ENCODE results near the gene FPGS. TPM values are rescaled to one million over a fixed set of nuclear protein-coding genes. Genes with fewer than 3 reads are reported as not detected.
A peak's percentile ranks its signal among the peaks of the same experiment; 100 is the strongest.

Gene FPGS
- total RNA-seq, 4 donors from 2014 or later, result 36.1 to 56.3 (median 50.1) TPM

DNA sequence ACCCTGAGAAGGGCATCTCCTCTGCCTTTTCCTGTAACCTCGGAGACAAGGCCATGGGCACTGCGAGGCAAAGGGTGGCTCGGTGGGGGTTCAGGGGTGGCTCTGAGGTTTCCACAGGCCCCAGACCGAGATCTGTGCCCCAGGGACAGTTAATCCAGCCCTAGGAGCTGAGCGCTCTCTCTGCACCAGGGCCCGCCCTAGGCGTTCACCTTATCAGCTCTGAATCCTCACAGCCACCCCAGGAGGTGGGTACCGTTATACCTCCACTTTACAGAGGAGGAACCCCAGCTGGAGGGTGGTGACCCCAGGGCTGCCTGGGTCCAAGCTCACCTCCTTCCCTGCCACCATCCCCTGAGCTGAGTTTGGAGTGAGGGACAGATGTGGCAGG lies 54.0 kb downstream of the FPGS start:
- no peak overlapping the region for H3K4me3 ChIP-seq
- peaks cover 70 to 85% (median 73%) of the 10 kb centered on the region in 4 donors for H3K4me1 ChIP-seq
- no peak for TF ChIP-seq EP300 (IDR thresholded peaks at IDR 0.05)
- no peak for TF ChIP-seq POLR2AphosphoS5 (IDR thresholded peaks at IDR 0.05)
- TF ChIP-seq, protein P1, sequence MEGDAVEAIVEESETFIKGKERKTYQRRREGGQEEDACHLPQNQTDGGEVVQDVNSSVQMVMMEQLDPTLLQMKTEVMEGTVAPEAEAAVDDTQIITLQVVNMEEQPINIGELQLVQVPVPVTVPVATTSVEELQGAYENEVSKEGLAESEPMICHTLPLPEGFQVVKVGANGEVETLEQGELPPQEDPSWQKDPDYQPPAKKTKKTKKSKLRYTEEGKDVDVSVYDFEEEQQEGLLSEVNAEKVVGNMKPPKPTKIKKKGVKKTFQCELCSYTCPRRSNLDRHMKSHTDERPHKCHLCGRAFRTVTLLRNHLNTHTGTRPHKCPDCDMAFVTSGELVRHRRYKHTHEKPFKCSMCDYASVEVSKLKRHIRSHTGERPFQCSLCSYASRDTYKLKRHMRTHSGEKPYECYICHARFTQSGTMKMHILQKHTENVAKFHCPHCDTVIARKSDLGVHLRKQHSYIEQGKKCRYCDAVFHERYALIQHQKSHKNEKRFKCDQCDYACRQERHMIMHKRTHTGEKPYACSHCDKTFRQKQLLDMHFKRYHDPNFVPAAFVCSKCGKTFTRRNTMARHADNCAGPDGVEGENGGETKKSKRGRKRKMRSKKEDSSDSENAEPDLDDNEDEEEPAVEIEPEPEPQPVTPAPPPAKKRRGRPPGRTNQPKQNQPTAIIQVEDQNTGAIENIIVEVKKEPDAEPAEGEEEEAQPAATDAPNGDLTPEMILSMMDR (IDR thresholded peaks at IDR 0.05), result no peak
- no peak for TF ChIP-seq POLR2A (IDR thresholded peaks at IDR 0.05; ENCODE audit: low read depth)
- H3K27ac ChIP-seq (replicated peaks in 1 of 4), result peak overlapping the region in 2 of 4 donors; percentile 86
- intact Hi-C loops (cut with DNase I), result loop anchor here (5.0 kb wide), 1 partner anchor 44 kb away; no protein-coding TSS in a partner anchor
- H3K27me3 ChIP-seq, result peaks cover 0 to 8% (median 0%) of the 10 kb centered on the region in 4 donors
- no peaks in the 10 kb centered on the region for H3K9me3 ChIP-seq
- peaks cover 0 to 18% (median 0%) of the 10 kb centered on the region in 4 donors for H3K36me3 ChIP-seq
- WGBS, result 87% methylated on average over 5 of the region's 8 CpGs
- DNase-seq (ENCODE audit: extremely low spot score), result no peak

DNA sequence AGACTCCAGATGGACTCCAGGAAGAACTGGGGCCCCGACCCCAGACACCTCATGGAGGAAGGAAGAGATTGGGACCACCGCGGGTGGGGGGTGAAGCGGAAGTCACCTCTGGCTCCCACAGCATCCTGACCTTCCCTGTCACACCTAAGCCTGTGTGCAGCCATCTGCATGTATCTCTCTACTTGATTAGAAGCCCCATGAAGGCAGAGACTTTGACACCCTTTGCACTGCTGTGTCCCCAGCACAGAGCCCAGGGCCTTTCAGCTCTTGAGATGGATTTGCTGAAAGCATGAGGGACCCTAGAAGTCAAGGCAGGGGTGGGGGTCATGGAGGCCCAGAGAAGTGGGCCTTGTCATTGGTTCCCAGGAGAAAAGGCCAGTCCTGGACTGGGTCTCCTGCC lies 54.6 kb downstream of the FPGS start:
- 60% methylated on average over 4 of the region's 4 CpGs for WGBS
- H3K9me3 ChIP-seq, result no peaks in the 10 kb centered on the region
- TF ChIP-seq POLR2AphosphoS5 (IDR thresholded peaks at IDR 0.05) (no peak), EP300 (IDR thresholded peaks at IDR 0.05) (no peak), POLR2A (IDR thresholded peaks at IDR 0.05; ENCODE audit: low read depth) (no peak)
- TF ChIP-seq, protein P1 (IDR thresholded peaks at IDR 0.05), result no peak
- no peak overlapping the region for H3K4me3 ChIP-seq
- H3K4me1 ChIP-seq, result peaks cover 72 to 85% (median 76%) of the 10 kb centered on the region in 4 donors
- intact Hi-C loops (cut with DNase I), result loop anchor here (5.0 kb wide), 1 partner anchor 45 kb away; no protein-coding TSS in a partner anchor
- peak overlapping the region in 2 of 4 donors; percentile 15 to 86 for H3K27ac ChIP-seq (replicated peaks in 1 of 4)
- no peak for DNase-seq (ENCODE audit: extremely low spot score)
- H3K27me3 ChIP-seq, result peaks cover 0 to 8% (median 0%) of the 10 kb centered on the region in 4 donors
- H3K36me3 ChIP-seq, result peaks cover 0 to 13% (median 0%) of the 10 kb centered on the region in 4 donors

DNA sequence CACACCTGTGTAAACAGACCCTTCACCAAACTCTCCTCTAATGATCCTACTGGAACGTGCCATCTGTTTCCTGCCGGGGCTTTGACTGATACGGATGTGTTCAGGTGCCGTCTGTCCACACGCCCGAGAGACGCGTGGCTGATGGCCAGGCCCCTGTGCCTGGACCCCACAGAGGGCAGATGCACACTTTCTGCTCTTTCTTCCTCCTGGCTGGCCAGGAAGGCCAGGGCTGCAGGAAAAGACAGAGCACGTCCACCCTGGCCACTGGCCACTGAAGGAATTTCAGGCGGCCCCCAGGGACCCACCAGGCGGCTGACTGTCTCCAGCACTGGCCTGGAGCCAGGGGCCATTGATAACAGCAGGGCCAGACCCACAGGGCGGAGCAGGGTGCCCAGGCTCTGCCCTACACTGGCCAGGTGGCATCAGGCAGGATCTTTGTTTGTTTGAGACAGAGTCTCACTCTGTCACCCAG lies 55.4 kb downstream of the FPGS start:
- peaks cover 0 to 5% (median 0%) of the 10 kb centered on the region in 4 donors for H3K36me3 ChIP-seq
- H3K4me3 ChIP-seq, result no peak overlapping the region
- 59% methylated on average over 10 of the region's 12 CpGs for WGBS
- H3K9me3 ChIP-seq, result no peaks in the 10 kb centered on the region
- intact Hi-C loops (cut with DNase I), result loop anchor here (5.0 kb wide), 1 partner anchor 46 kb away; no protein-coding TSS in a partner anchor
- H3K4me1 ChIP-seq, result peaks cover 72 to 84% (median 79%) of the 10 kb centered on the region in 4 donors
- no peak for DNase-seq (ENCODE audit: extremely low spot score)
- no peak for TF ChIP-seq EP300 (IDR thresholded peaks at IDR 0.05)
- TF ChIP-seq POLR2A (IDR thresholded peaks at IDR 0.05; ENCODE audit: low read depth), result no peak
- no peak for TF ChIP-seq POLR2AphosphoS5 (IDR thresholded peaks at IDR 0.05)
- TF ChIP-seq, protein P1 (IDR thresholded peaks at IDR 0.05), result no peak
- peaks cover 0 to 8% (median 0%) of the 10 kb centered on the region in 4 donors for H3K27me3 ChIP-seq
- H3K27ac ChIP-seq (replicated peaks in 1 of 4), result peak overlapping the region in 2 of 4 donors; percentile 15 to 86

DNA sequence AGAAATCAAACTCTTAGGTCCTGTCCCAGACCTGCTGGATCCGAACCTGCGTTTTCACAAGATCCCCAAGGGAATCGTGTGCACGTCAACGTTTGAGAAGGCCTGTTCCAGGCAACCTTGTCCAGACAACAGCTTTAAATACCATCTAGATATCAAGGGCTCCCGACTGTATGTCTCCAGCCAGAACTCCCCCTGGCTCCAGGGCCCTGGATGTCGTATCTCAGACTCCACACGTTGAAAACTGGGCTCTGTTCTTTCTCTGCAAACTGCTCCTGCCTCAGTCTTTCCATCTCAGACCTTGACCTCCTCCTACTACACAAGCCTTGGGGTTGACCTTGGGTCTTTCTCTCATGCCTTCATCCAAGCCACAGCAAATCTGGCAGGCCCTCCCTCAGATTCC lies 57.6 kb downstream of the FPGS start:
- no peaks in the 10 kb centered on the region for H3K9me3 ChIP-seq
- TF ChIP-seq POLR2A (IDR thresholded peaks at IDR 0.05; ENCODE audit: low read depth), result no peak
- TF ChIP-seq EP300 (IDR thresholded peaks at IDR 0.05), result no peak
- no peak for TF ChIP-seq POLR2AphosphoS5 (IDR thresholded peaks at IDR 0.05)
- TF ChIP-seq, protein P1 (IDR thresholded peaks at IDR 0.05), result no peak
- H3K27me3 ChIP-seq, result no peaks in the 10 kb centered on the region
- intact Hi-C loops (cut with DNase I), result no loop called here
- DNase-seq (ENCODE audit: extremely low spot score), result no peak
- H3K27ac ChIP-seq (replicated peaks in 1 of 4), result peak overlapping the region in 1 of 4 donors; percentile 16
- peaks cover 53 to 78% (median 60%) of the 10 kb centered on the region in 4 donors for H3K4me1 ChIP-seq
- 69% methylated on average over 8 of the region's 8 CpGs for WGBS
- no peak overlapping the region for H3K4me3 ChIP-seq
- no peaks in the 10 kb centered on the region for H3K36me3 ChIP-seq
